NCI-H2227 (cell line): ENCODE measurements around the gene TMEM120B.

ENCODE experiments used
- DNase-seq: peaks from one replicate; lab custom pipeline; 2025; ENCODE audit not compliant: unreplicated experiment; lab: John Stamatoyannopoulos, UW

TMEM120B gene

GRCh38 chr12:121830134-121830533 lies 117.6 kb downstream of the TMEM120B start:
- no peak for DNase-seq

- DNase-seq: no peak
These were observed 118.2 kb downstream of the TMEM120B start for GRCh38 chr12:121830588-121831265.
